ENCODE results near the gene SHC3. TPM values are rescaled to one million over a fixed set of nuclear protein-coding genes. Genes with fewer than 3 reads are reported as not detected.
A peak's percentile ranks its signal among the peaks of the same experiment; 100 is the strongest.

Gene SHC3
- total RNA-seq, 4 donors from 2014 or later = 2.2 to 4.0 (median 3.1) TPM

GRCh38 chr9:89189215-89189614 lies 10.6 kb upstream of the SHC3 start:
- WGBS = 69% methylated on average over 2 of the region's 2 CpGs
- peaks cover 0 to 3% (median 0%) of the 10 kb centered on the region in 4 donors for H3K9me3 ChIP-seq
- intact Hi-C loops (cut with DNase I) = loop anchor here (10.0 kb wide), 1 partner anchor 86 kb away; no protein-coding TSS in a partner anchor
- H3K27me3 ChIP-seq = peaks cover 0 to 17% (median 0%) of the 10 kb centered on the region in 4 donors
- no peaks in the 10 kb centered on the region for H3K4me1 ChIP-seq
- TF ChIP-seq POLR2A (IDR thresholded peaks at IDR 0.05; ENCODE audit: low read depth) (no peak), POLR2AphosphoS5 (IDR thresholded peaks at IDR 0.05) (no peak)
- TF ChIP-seq, protein P1, sequence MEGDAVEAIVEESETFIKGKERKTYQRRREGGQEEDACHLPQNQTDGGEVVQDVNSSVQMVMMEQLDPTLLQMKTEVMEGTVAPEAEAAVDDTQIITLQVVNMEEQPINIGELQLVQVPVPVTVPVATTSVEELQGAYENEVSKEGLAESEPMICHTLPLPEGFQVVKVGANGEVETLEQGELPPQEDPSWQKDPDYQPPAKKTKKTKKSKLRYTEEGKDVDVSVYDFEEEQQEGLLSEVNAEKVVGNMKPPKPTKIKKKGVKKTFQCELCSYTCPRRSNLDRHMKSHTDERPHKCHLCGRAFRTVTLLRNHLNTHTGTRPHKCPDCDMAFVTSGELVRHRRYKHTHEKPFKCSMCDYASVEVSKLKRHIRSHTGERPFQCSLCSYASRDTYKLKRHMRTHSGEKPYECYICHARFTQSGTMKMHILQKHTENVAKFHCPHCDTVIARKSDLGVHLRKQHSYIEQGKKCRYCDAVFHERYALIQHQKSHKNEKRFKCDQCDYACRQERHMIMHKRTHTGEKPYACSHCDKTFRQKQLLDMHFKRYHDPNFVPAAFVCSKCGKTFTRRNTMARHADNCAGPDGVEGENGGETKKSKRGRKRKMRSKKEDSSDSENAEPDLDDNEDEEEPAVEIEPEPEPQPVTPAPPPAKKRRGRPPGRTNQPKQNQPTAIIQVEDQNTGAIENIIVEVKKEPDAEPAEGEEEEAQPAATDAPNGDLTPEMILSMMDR (IDR thresholded peaks at IDR 0.05) = no peak
- H3K27ac ChIP-seq (replicated peaks in 1 of 4) = no peak overlapping the region
- no peak overlapping the region for H3K4me3 ChIP-seq
- no peaks in the 10 kb centered on the region for H3K36me3 ChIP-seq
- no peak for DNase-seq (ENCODE audit: extremely low spot score)

DNA sequence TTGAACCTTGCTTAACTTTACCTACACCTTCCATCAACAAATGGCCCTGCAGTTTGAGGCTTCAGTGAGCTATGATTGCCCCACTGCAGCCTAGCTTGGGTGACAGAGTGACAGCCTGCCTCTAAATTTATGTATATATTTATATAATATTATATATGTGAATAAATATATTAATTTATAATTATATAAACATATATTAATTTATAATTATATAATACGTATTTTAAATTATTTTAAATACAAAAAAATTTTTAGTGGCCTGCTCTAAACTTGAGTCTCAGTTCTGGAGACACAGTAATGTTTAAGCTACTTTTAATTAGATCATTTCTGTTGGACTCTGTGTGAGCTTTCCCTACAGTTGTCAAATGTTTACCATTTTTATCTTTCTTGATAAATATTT lies 9.3 kb upstream of the SHC3 start:
- WGBS = 82% methylated on average over 1 of the region's 1 CpG
- intact Hi-C loops (cut with DNase I) = loop anchor here (10.0 kb wide), 1 partner anchor 87 kb away; no protein-coding TSS in a partner anchor
- TF ChIP-seq, protein P1 (IDR thresholded peaks at IDR 0.05) = no peak
- TF ChIP-seq POLR2A (IDR thresholded peaks at IDR 0.05; ENCODE audit: low read depth) = no peak
- no peak for TF ChIP-seq EP300 (IDR thresholded peaks at IDR 0.05)
- no peak for TF ChIP-seq POLR2AphosphoS5 (IDR thresholded peaks at IDR 0.05)
- H3K27me3 ChIP-seq = peaks cover 0 to 17% (median 0%) of the 10 kb centered on the region in 4 donors
- DNase-seq (ENCODE audit: extremely low spot score) = peak; percentile 55
- H3K4me1 ChIP-seq = no peaks in the 10 kb centered on the region
- H3K4me3 ChIP-seq = no peak overlapping the region
- H3K9me3 ChIP-seq = peaks cover 0 to under 1% (median 0%) of the 10 kb centered on the region in 4 donors
- no peaks in the 10 kb centered on the region for H3K36me3 ChIP-seq
- H3K27ac ChIP-seq (replicated peaks in 1 of 4) = no peak overlapping the region

DNA sequence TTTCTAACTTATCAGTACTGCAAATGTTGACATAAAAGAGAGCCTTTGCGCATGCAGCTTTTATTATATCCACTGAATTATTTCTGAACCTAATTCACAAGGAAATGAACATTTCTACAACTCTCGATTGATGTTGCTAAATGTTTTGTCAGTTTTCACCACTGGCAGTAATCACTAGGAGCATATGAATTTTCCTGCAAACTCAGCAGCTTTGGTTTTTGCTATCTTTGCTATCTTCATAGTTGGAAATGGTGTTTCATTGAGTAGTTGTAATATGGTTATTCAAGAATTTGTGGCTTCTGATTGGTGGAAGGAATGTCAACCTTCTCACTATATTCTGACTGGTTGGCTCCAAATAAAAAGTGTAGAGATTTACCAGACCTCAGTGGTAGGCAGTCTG lies 8.9 kb upstream of the SHC3 start:
- H3K9me3 ChIP-seq = no peaks in the 10 kb centered on the region
- H3K27ac ChIP-seq (replicated peaks in 1 of 4) = no peak overlapping the region
- no peak for DNase-seq (ENCODE audit: extremely low spot score)
- no peaks in the 10 kb centered on the region for H3K36me3 ChIP-seq
- WGBS = 98% methylated on average over 2 of the region's 2 CpGs
- H3K4me3 ChIP-seq = no peak overlapping the region
- H3K27me3 ChIP-seq = peaks cover 0 to 17% (median 0%) of the 10 kb centered on the region in 4 donors
- no peaks in the 10 kb centered on the region for H3K4me1 ChIP-seq
- TF ChIP-seq POLR2A (IDR thresholded peaks at IDR 0.05; ENCODE audit: low read depth) (no peak), EP300 (IDR thresholded peaks at IDR 0.05) (no peak), POLR2AphosphoS5 (IDR thresholded peaks at IDR 0.05) (no peak)
- TF ChIP-seq, protein P1 (IDR thresholded peaks at IDR 0.05) = no peak
- intact Hi-C loops (cut with DNase I) = loop anchor here (10.0 kb wide), 1 partner anchor 87 kb away; no protein-coding TSS in a partner anchor

DNA sequence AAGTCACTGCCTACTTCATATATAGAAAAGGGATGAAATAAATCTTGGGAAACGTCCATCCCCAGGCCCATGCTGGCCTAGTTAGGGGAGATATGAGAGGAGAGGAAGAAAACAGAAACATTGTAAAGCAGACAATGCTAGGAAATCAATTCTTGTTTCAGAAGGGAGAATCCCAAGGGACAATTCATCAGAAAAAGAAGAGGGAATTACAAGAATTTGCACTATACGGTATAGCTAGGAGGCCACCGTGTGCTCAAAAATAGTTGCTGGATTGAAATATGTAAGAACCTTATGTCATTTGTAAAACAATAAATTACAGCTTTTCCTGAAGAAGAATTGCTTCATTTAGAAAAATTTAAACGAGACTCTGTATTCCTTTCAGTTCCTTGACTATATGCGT lies 8.3 kb upstream of the SHC3 start:
- peaks cover 0 to 17% (median 0%) of the 10 kb centered on the region in 4 donors for H3K27me3 ChIP-seq
- intact Hi-C loops (cut with DNase I) = loop anchor here (10.0 kb wide), 1 partner anchor 88 kb away; no protein-coding TSS in a partner anchor
- no peaks in the 10 kb centered on the region for H3K4me1 ChIP-seq
- H3K4me3 ChIP-seq = no peak overlapping the region
- no peaks in the 10 kb centered on the region for H3K9me3 ChIP-seq
- DNase-seq (ENCODE audit: extremely low spot score) = peak; percentile 17
- 78% methylated on average over 5 of the region's 5 CpGs for WGBS
- no peaks in the 10 kb centered on the region for H3K36me3 ChIP-seq
- H3K27ac ChIP-seq (replicated peaks in 1 of 4) = no peak overlapping the region
- TF ChIP-seq POLR2A (IDR thresholded peaks at IDR 0.05; ENCODE audit: low read depth) (no peak), EP300 (IDR thresholded peaks at IDR 0.05) (no peak), POLR2AphosphoS5 (IDR thresholded peaks at IDR 0.05) (no peak)
- TF ChIP-seq, protein P1 (IDR thresholded peaks at IDR 0.05) = no peak

DNA sequence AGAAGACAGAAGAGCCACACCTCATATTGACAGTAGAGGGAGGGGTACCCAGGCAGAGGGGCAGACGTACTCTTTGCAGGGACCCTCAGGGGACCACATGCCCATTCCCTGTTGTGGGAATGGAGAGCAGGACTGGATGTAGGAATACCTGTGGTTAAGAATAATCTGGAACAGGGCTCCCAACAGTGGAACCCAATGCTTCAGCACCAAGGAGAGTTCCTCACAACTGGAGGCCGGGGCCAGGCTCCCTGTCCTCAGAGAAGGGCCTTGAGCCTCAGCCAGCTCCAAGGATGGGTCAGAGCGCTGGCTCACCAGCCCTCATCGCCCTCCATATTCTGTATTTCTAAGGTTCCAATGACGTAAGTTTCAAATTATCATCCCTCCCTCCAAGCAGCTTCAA lies 7.4 kb upstream of the SHC3 start:
- DNase-seq (ENCODE audit: extremely low spot score) = peak; percentile 26
- H3K36me3 ChIP-seq = no peaks in the 10 kb centered on the region
- no peak overlapping the region for H3K4me3 ChIP-seq
- no peaks in the 10 kb centered on the region for H3K9me3 ChIP-seq
- intact Hi-C loops (cut with DNase I) = loop anchor here (10.0 kb wide), 1 partner anchor 89 kb away; no protein-coding TSS in a partner anchor
- no peak overlapping the region for H3K27ac ChIP-seq (replicated peaks in 1 of 4)
- H3K4me1 ChIP-seq = peaks cover 0 to 2% (median under 1%) of the 10 kb centered on the region in 4 donors
- WGBS = 80% methylated on average over 4 of the region's 5 CpGs
- no peak for TF ChIP-seq POLR2AphosphoS5 (IDR thresholded peaks at IDR 0.05)
- TF ChIP-seq, protein P1 (IDR thresholded peaks at IDR 0.05) = no peak
- peaks cover 0 to 17% (median 0%) of the 10 kb centered on the region in 4 donors for H3K27me3 ChIP-seq
